Mesothelial cell of epicardium (in vitro differentiated cells): ENCODE data around the gene MAST1. TPM values are rescaled to one million over a fixed set of nuclear protein-coding genes. Genes with fewer than 3 reads are reported as not detected.

Experiments used
- DNase-seq, 2 experiments: peaks; one replicate each; pipeline ENCODE4 v3.0.0; 2021; ENCODE audit warnings: low spot score in 2 of 2; ENCODE audit not compliant: unreplicated experiment in 2 of 2
- H3K27ac Mint-ChIP-seq: 2 replicates; pipeline ENCODE4 v1.8.0; 2021; ENCODE audit warnings: mixed read lengths
- H3K27me3 Mint-ChIP-seq: 2 replicates; pipeline ENCODE4 v1.8.0; 2021; ENCODE audit warnings: low read depth, mixed read lengths
- H3K36me3 Mint-ChIP-seq: 2 replicates; pipeline ENCODE4 v1.8.0; 2021; ENCODE audit warnings: mixed read lengths
- H3K4me1 Mint-ChIP-seq: 2 replicates; pipeline ENCODE4 v1.8.0; 2021; ENCODE audit warnings: mixed read lengths
- H3K4me3 Mint-ChIP-seq: 2 replicates; pipeline ENCODE4 v1.8.0; 2021; ENCODE audit warnings: mild to moderate bottlenecking, moderate library complexity, mixed read lengths
- H3K9me3 Mint-ChIP-seq: 2 replicates; pipeline ENCODE4 v1.8.0; 2021; ENCODE audit warnings: mixed read lengths
- total RNA-seq: library from RNA; stranded (reverse); gene quantifications from 3 replicates; pipeline ENCODE4 v1.2.1, GENCODE V29; 2021
- TF ChIP-seq, protein P1 (sequence below): fragments of 200-600 bp; sonication (generic); IDR thresholded peaks from one replicate; pipeline ENCODE4 v1.5.0; 2021; ENCODE audit warnings: antibody characterized with exemption; ENCODE audit not compliant: unreplicated experiment

The MAST1 gene
- total RNA-seq, 1 donor from 2014 or later: 4.0 TPM

GRCh38 chr19:12891553-12892021 lies 53.3 kb downstream of the MAST1 start:
- Mint-ChIP-seq H3K9me3 (no peaks in the 10 kb centered on the region), H3K4me3 (peak overlapping the region; percentile 91), H3K36me3 (peaks cover 6% of the 10 kb centered on the region), H3K27ac (peak overlapping the region; percentile 25), H3K4me1 (peaks cover 19% of the 10 kb centered on the region), H3K27me3 (peaks cover 14% of the 10 kb centered on the region)
- TF ChIP-seq, protein P1, sequence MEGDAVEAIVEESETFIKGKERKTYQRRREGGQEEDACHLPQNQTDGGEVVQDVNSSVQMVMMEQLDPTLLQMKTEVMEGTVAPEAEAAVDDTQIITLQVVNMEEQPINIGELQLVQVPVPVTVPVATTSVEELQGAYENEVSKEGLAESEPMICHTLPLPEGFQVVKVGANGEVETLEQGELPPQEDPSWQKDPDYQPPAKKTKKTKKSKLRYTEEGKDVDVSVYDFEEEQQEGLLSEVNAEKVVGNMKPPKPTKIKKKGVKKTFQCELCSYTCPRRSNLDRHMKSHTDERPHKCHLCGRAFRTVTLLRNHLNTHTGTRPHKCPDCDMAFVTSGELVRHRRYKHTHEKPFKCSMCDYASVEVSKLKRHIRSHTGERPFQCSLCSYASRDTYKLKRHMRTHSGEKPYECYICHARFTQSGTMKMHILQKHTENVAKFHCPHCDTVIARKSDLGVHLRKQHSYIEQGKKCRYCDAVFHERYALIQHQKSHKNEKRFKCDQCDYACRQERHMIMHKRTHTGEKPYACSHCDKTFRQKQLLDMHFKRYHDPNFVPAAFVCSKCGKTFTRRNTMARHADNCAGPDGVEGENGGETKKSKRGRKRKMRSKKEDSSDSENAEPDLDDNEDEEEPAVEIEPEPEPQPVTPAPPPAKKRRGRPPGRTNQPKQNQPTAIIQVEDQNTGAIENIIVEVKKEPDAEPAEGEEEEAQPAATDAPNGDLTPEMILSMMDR: no peak
- DNase-seq: no peak

DNA sequence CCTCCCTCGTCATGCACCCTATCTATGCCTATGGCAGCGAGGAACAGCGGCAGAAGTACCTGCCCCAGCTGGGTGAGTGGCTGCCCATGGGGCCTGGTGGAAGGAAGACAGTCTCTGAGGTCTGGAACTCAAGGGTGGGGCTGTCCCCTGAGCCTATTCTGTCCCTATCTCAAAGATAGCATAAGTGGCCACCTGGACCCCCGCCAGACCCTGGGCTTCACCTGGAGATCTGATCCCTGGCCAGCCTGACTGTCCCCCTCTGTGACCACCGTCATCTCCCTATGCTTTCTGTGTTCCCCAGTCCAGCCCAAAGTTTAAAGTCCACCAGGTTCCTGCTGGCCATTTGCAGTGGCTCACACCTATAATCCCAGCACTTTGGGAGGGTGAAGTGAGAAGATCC lies 55.3 kb downstream of the MAST1 start:
- Mint-ChIP-seq H3K4me3 (peak overlapping the region; percentile 91), H3K9me3 (no peaks in the 10 kb centered on the region), H3K36me3 (peaks cover 6% of the 10 kb centered on the region), H3K4me1 (peaks cover 18% of the 10 kb centered on the region), H3K27ac (no peak overlapping the region), H3K27me3 (no peaks in the 10 kb centered on the region)
- TF ChIP-seq, protein P1: no peak
- DNase-seq: no peak

DNA sequence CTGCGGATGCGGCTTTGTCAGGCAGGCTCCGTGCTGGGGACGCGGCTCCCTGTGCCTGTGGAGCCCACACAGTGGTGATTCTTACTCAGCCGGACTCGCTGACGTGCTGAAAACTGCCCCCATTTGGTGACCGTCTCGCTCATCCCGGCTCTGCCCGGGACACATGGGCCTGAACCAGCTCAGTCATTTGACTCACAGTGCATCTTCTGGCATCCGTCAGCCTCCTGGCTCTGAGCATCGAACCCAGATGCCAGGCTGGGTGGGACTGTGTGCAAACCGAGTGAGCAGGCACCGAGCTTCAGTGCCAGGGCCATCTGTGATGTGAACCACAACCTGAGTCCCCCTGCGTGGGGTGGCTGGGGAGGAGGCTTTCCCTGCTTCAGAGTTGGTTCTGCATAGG lies 58.1 kb downstream of the MAST1 start:
- no peak for DNase-seq
- H3K27ac Mint-ChIP-seq: no peak overlapping the region

GRCh38 chr19:12899891-12900518 lies 61.7 kb downstream of the MAST1 start:
- H3K4me1 Mint-ChIP-seq: no peaks in the 10 kb centered on the region
- no peak for DNase-seq
- H3K4me3 Mint-ChIP-seq: no peak overlapping the region
- no peaks in the 10 kb centered on the region for H3K27me3 Mint-ChIP-seq
- no peaks in the 10 kb centered on the region for H3K9me3 Mint-ChIP-seq
- peaks cover under 1% of the 10 kb centered on the region for H3K36me3 Mint-ChIP-seq
- H3K27ac Mint-ChIP-seq: no peak overlapping the region
- TF ChIP-seq, protein P1: no peak

More for the DNA sequence above, 58.1 kb downstream of the MAST1 start:
- no peaks in the 10 kb centered on the region for H3K9me3 Mint-ChIP-seq
- peaks cover 9% of the 10 kb centered on the region for H3K4me1 Mint-ChIP-seq
- no peaks in the 10 kb centered on the region for H3K27me3 Mint-ChIP-seq
- peaks cover 6% of the 10 kb centered on the region for H3K36me3 Mint-ChIP-seq
- TF ChIP-seq, protein P1: no peak
- no peak overlapping the region for H3K4me3 Mint-ChIP-seq

- Mint-ChIP-seq H3K36me3 (no peaks in the 10 kb centered on the region), H3K27ac (no peak overlapping the region), H3K27me3 (no peaks in the 10 kb centered on the region), H3K4me1 (peaks cover 8% of the 10 kb centered on the region), H3K4me3 (no peak overlapping the region), H3K9me3 (no peaks in the 10 kb centered on the region)
- DNase-seq: no peak
- TF ChIP-seq, protein P1: no peak
These were observed 68.9 kb downstream of the MAST1 start for GRCh38 chr19:12907166-12907565.
